ENCODE data around the gene PPM1L. TPM values are rescaled to one million over a fixed set of nuclear protein-coding genes. Genes with fewer than 3 reads are reported as not detected.

The PPM1L gene
- total and polyA plus RNA-seq, 9 donors: 2.2 to 12.1 (median 10.2) TPM

DNA sequence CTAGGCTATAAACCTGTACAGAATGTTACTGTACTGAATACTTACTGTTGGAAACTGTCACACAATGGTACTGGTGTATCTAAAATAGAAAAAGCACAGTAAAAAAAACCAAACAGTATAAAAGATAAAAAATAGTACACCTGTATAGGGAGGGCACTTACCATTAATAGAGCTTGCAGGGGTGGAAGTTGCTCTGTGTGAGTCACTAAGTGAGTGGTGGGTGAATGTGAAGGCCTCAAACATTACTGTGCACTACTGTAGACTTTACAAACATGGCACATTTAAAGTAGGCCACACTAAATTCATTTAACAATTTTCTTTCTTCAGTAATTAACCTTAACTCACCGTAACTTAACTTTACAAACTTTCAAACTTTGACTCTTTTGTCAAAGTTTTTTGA is 327.1 kb downstream of the PPM1L start:
- no peaks in the 10 kb centered on the region for H3K36me3 ChIP-seq
- 96 to 100% (median 99%) methylated on average over 1 of the region's 1 CpG for WGBS, 3 donors
- intact Hi-C loops (cut with DNase I): no loop called here
- H3K27me3 ChIP-seq: no peaks in the 10 kb centered on the region
- H3K9me3 ChIP-seq: no peaks in the 10 kb centered on the region
- no peak overlapping the region for H3K4me3 ChIP-seq
- H3K4me1 ChIP-seq (ENCODE audit: insufficient read depth): peaks cover 2% of the 10 kb centered on the region
- no peak overlapping the region for H3K27ac ChIP-seq
- DNase-seq: no peak
- TF ChIP-seq POLR2A (IDR thresholded peaks at IDR 0.05) (no peak), EP300 (IDR thresholded peaks at IDR 0.05) (no peak)
- TF ChIP-seq, protein P1, sequence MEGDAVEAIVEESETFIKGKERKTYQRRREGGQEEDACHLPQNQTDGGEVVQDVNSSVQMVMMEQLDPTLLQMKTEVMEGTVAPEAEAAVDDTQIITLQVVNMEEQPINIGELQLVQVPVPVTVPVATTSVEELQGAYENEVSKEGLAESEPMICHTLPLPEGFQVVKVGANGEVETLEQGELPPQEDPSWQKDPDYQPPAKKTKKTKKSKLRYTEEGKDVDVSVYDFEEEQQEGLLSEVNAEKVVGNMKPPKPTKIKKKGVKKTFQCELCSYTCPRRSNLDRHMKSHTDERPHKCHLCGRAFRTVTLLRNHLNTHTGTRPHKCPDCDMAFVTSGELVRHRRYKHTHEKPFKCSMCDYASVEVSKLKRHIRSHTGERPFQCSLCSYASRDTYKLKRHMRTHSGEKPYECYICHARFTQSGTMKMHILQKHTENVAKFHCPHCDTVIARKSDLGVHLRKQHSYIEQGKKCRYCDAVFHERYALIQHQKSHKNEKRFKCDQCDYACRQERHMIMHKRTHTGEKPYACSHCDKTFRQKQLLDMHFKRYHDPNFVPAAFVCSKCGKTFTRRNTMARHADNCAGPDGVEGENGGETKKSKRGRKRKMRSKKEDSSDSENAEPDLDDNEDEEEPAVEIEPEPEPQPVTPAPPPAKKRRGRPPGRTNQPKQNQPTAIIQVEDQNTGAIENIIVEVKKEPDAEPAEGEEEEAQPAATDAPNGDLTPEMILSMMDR (IDR thresholded peaks at IDR 0.05): no peak

DNA sequence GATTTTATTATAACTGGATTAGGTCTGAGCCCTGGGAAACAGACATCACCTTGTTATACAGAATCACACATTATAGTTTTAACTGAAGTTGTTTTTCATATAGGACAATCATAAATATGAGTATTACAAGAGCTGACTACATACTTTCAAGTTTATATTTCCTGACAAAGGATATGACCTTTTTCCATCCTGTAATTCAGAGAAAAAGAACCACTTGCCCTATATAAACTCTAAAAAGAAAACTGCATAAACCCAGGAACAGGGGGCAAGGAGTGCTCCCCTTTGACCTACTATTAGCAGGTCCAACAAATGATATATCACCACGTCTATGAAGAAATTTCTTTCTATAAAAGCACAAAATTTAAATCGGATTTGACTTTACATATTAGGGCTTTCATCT is 328.2 kb downstream of the PPM1L start:
- no peak overlapping the region for H3K27ac ChIP-seq
- no peaks in the 10 kb centered on the region for H3K27me3 ChIP-seq
- no peak for DNase-seq
- no peak overlapping the region for H3K4me3 ChIP-seq
- H3K36me3 ChIP-seq: no peaks in the 10 kb centered on the region
- peaks cover 2% of the 10 kb centered on the region for H3K4me1 ChIP-seq (ENCODE audit: insufficient read depth)
- no peaks in the 10 kb centered on the region for H3K9me3 ChIP-seq
- 84 to 92% (median 86%) methylated on average over 2 of the region's 2 CpGs for WGBS, 3 donors
- intact Hi-C loops (cut with DNase I): no loop called here
- TF ChIP-seq, protein P1 (IDR thresholded peaks at IDR 0.05): no peak
- TF ChIP-seq EP300 (IDR thresholded peaks at IDR 0.05) (no peak), POLR2A (IDR thresholded peaks at IDR 0.05) (no peak)

DNA sequence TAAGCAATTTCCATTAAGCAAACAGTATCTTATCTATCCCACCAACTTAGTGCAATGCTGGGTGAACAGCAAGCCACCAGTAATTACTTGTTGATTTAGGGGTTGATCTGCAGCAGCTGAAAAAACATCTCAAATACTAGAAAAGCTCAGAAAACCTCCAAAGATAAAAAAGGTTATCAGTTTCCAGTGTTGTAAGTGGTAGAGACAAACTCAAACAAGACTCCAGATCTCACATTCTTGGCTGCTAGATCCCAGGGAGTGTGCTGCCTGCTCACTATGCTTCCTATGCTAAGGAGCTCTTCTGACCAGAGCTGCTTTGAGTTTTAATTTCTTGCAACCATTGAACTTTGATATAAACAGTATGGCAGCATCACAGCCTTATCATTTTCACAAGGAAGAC is 337.9 kb downstream of the PPM1L start:
- H3K9me3 ChIP-seq: no peaks in the 10 kb centered on the region
- no peaks in the 10 kb centered on the region for H3K27me3 ChIP-seq
- H3K4me1 ChIP-seq (ENCODE audit: insufficient read depth): no peaks in the 10 kb centered on the region
- H3K27ac ChIP-seq: no peak overlapping the region
- no peaks in the 10 kb centered on the region for H3K36me3 ChIP-seq
- H3K4me3 ChIP-seq: no peak overlapping the region
- intact Hi-C loops (cut with DNase I): no loop called here
- DNase-seq: no peak
- TF ChIP-seq, protein P1 (IDR thresholded peaks at IDR 0.05): no peak
- TF ChIP-seq EP300 (IDR thresholded peaks at IDR 0.05): no peak
- no peak for TF ChIP-seq POLR2A (IDR thresholded peaks at IDR 0.05)

DNA sequence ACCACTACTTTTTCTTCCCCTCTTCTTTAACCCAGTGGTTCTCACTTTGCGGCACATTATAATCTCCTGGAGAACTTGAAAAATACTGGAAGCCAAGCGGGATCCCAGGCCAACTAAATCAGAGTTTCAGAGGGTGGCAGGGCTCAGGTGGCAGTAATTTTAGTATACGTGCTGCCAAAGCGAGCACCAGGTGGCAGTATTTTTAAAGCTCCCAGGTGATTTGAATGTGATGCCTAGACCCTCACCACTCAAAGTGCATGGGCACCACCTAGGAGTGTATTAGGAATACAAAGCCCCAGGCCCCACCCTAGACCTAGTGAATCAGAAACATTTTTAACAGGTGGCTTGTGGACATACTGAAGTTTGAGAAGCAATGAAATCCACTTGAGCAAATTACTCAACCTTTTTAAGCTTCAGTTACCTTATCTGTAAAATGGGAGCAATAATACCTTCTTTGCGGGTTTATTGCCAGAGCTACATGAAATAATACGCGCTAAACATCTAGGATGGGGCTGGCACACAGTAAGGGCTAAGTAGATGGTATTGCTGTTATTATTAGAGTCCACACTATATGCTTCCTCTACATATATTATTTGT is 340.8 kb downstream of the PPM1L start:
- TF ChIP-seq EP300 (IDR thresholded peaks at IDR 0.05) (no peak), POLR2A (IDR thresholded peaks at IDR 0.05) (no peak)
- TF ChIP-seq, protein P1 (IDR thresholded peaks at IDR 0.05): no peak
- 78 to 89% (median 81%) methylated on average over 7 of the region's 7 CpGs for WGBS, 3 donors
- no peak overlapping the region for H3K27ac ChIP-seq

More for the DNA sequence above, 340.8 kb downstream of the PPM1L start:
- Histone ChIP-seq H3K27me3 (no peaks in the 10 kb centered on the region), H3K4me1 (ENCODE audit: insufficient read depth) (no peaks in the 10 kb centered on the region), H3K36me3 (no peaks in the 10 kb centered on the region), H3K9me3 (no peaks in the 10 kb centered on the region), H3K4me3 (no peak overlapping the region)
- no peak for DNase-seq
- intact Hi-C loops (cut with DNase I): no loop called here

Data from ovary (tissue), 9 donors.